Erythroblast (primary cell): ENCODE measurements around the gene THSD7A.

Experiments used
- DNase-seq, 2 experiments: peaks; one replicate each; lab custom pipeline; 2025; lab: John Stamatoyannopoulos, UW
- GATA1 ChIP-seq: IDR thresholded peaks from 2 replicates; pipeline ENCODE4 v1.6.1; 2011; ENCODE audit warnings: low read depth, mild to moderate bottlenecking, control low read depth, low read length, moderate library complexity
- POLR2A ChIP-seq: IDR thresholded peaks from 2 replicates; pipeline ENCODE4 v1.6.1; 2011; ENCODE audit warnings: mild to moderate bottlenecking, low read length

The THSD7A gene

GRCh38 chr7:11833431-11833830, 1.4 kb upstream of the THSD7A start:
- DNase-seq, result no peak
- TF ChIP-seq GATA1 (no peak), POLR2A (no peak)

GRCh38 chr7:11831156-11831735, 752 bp downstream of the THSD7A start:
- no peak for DNase-seq

GRCh38 chr7:11830582-11831155, 1.3 kb downstream of the THSD7A start:
- DNase-seq, result no peak
- TF ChIP-seq POLR2A, result no peak
- TF ChIP-seq GATA1, result no peak

More at GRCh38 chr7:11831156-11831735, 752 bp downstream of the THSD7A start:
- TF ChIP-seq GATA1 (no peak), POLR2A (no peak)

DNA sequence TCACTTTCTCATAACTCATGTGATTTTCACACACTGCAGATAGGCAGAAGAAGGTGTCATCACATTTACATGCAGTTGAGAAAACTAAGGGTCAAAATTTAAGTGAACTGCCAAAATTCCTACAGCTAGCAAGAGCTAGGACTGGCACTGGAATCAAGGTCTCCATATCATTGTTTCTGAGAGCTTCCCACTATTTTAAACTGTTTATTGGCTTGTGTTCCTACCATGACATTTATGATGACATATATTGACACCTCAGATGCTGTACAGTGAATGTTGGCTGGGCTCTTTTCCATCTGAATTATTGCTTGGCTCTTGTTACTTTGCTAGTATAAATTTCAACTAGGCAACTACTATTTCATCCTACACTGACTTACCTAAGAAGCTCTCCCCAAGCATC, 2.0 kb downstream of the THSD7A start:
- DNase-seq, result no peak
- TF ChIP-seq GATA1 (no peak), POLR2A (no peak)

- TF ChIP-seq POLR2A (no peak), GATA1 (no peak)
- DNase-seq, result no peak
Measured at GRCh38 chr7:11819947-11820346, 12.1 kb downstream of the THSD7A start.

GRCh38 chr7:11819271-11819670, 12.7 kb downstream of the THSD7A start:
- DNase-seq, result no peak
- TF ChIP-seq GATA1, result no peak
- TF ChIP-seq POLR2A, result no peak

DNA sequence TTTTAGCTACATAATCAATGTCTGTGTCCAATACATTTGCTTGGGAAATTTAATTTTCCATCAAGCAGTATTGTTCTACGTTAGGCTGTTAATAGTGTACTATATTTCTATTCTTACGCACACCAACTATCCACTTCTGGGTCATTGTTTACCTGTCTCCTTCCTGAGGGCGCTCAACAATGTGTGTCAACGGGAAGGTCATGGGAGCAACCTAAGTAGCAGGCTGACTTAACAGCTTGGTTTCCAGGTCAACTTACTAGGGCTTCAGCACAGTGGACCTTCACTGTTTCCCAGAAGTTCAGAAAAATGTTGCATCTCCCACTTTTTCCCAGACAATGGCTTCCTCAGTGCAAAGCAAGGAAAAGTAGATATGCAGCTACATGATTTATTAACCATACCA, 13.7 kb downstream of the THSD7A start:
- DNase-seq, result no peak
- TF ChIP-seq GATA1 (no peak), POLR2A (no peak)

- no peak for DNase-seq
- no peak for TF ChIP-seq POLR2A
- no peak for TF ChIP-seq GATA1
Measured at GRCh38 chr7:11817111-11817740, 14.8 kb downstream of the THSD7A start.

GRCh38 chr7:11811709-11812108, 20.3 kb downstream of the THSD7A start:
- no peak for DNase-seq
- TF ChIP-seq GATA1, result no peak
- no peak for TF ChIP-seq POLR2A

DNA sequence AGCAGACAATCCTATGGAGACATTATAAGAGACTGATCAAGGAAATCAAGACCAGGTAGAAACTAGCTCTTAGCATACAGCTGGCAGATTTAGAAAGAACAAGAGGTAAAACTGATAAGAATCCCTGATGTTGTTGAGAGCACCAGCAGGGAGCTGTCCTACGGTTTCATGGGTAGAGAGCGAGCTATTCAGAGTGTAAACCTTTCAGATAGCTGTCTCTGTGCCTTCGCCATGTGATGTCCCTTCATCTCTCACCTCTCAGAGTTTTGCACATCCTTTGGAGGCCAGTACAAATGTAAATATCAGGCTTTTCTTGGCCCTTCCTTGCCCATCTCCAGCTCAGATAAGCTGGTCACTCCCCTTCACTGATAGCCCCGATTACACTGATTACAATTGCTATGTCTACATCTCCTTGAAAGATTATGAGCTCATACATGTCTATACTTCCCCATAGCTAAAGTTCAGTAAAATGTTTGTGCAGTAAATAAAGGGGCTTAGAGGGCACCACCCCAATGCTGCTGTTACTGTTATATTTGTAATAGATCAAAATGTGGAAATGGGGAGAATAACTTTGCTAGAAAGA, 21.9 kb downstream of the THSD7A start:
- DNase-seq, result no peak
- no peak for TF ChIP-seq GATA1

GRCh38 chr7:11807000-11807399, 25.0 kb downstream of the THSD7A start:
- DNase-seq, result no peak
- TF ChIP-seq POLR2A (no peak), GATA1 (no peak)

GRCh38 chr7:11804621-11805020, 27.4 kb downstream of the THSD7A start:
- DNase-seq, result no peak
- TF ChIP-seq GATA1, result no peak
- TF ChIP-seq POLR2A, result no peak

DNA sequence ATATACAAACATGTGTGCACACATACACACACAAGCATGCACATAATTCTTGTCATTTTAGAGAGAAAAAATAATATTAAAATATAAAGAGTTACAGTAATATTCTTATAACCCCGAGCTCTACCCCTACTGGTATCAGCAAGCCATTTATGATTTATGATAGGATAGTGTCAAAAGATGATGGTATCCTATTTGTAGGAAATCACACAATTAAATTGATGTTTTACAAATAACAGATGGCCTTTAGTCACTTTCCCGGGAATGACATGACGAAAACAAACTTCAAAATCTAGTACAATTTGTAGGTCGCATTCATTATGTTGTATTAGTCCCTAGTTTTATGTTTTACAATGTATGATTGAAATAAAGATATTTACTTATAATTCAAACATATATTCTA, 36.8 kb downstream of the THSD7A start:
- no peak for DNase-seq
- TF ChIP-seq POLR2A (no peak), GATA1 (no peak)

- TF ChIP-seq GATA1 (no peak), POLR2A (no peak)
- no peak for DNase-seq
Measured at GRCh38 chr7:11792166-11792565, 39.8 kb downstream of the THSD7A start.

- TF ChIP-seq GATA1 (no peak), POLR2A (no peak)
- no peak for DNase-seq
Measured at GRCh38 chr7:11788568-11788967, 43.4 kb downstream of the THSD7A start.

- DNase-seq, result no peak
- TF ChIP-seq POLR2A (no peak), GATA1 (no peak)
Measured at GRCh38 chr7:11787534-11787933, 44.5 kb downstream of the THSD7A start.
